Thyroid gland (tissue), 4 donors: Measurements from ENCODE around the gene RTKN.

Experiments used
- CTCF ChIP-seq, 6 experiments: fragments of 200-600 bp in 3 of 6; fragments of 450-650 bp in 3 of 6; sonication (generic) in 3 of 6; IDR thresholded peaks; one replicate each; pipeline ENCODE4 v1.5.1; 2016 to 2019; ENCODE audit warnings: antibody characterized with exemption in 6 of 6, mild to moderate bottlenecking in 2 of 6, inconsistent platforms in 1 of 6, moderate library complexity in 1 of 6
- POLR2A ChIP-seq, 2 donors: fragments of 450-650 bp; IDR thresholded peaks; one replicate each; pipeline ENCODE4 v1.6.1; 2017; ENCODE audit warnings: antibody characterized with exemption in 2 of 2, mild to moderate bottlenecking in 2 of 2, moderate library complexity in 1 of 2

- TF ChIP-seq CTCF (IDR thresholded peaks at IDR 0.05): no peak
- no peak for TF ChIP-seq POLR2A (IDR thresholded peaks at IDR 0.05)
Measured at GRCh38 chr2:74489906-74490305, 48.2 kb upstream of the RTKN start.
